Upper lobe of right lung (tissue), 1 donor: ENCODE results near the gene VASN. TPM values are rescaled to one million over a fixed set of nuclear protein-coding genes. Genes with fewer than 3 reads are reported as not detected.

ENCODE experiments used
- ATAC-seq: fragments of 200-7000 bp; cut with Tn5 transposase; one replicate; pipeline ENCODE4 v1.9.1; 2020; ENCODE audit warnings: mild to moderate bottlenecking, moderate library complexity
- DNase-seq: peaks from one replicate; pipeline ENCODE4 v3.0.0-alpha.2; 2020
- H3K27ac ChIP-seq: fragments of 200-600 bp; one replicate; pipeline ENCODE4 v1.8.0; 2022
- H3K27me3 ChIP-seq: fragments of 200-600 bp; one replicate; pipeline ENCODE4 v1.8.0; 2022; ENCODE audit warnings: mild to moderate bottlenecking
- H3K36me3 ChIP-seq: fragments of 200-600 bp; one replicate; pipeline ENCODE4 v1.8.0; 2022
- H3K4me1 ChIP-seq: fragments of 200-600 bp; one replicate; pipeline ENCODE4 v1.8.0; 2022
- H3K4me3 ChIP-seq: fragments of 200-600 bp; one replicate; pipeline ENCODE4 v1.8.0; 2022; ENCODE audit warnings: mild to moderate bottlenecking
- H3K9me3 ChIP-seq: fragments of 200-600 bp; one replicate; pipeline ENCODE4 v1.8.0; 2022
- CTCF ChIP-seq: fragments of 200-600 bp; IDR thresholded peaks from one replicate; pipeline ENCODE4 v1.8.0; 2022; ENCODE audit warnings: antibody characterized with exemption
- intact Hi-C: fragments of 100-400 bp; cut with DNase I; formaldehyde crosslinking; loops from one replicate; pipeline ENCODE4 v1.11.0; 2022
- total RNA-seq: library from RNA; stranded (reverse); fragmentation: NEBNext Ultra II Directional; extraction: Animal tissue kit (Norgen Biotek cat#: 25700); gene quantifications from one replicate; pipeline ENCODE4 v1.2.1, GENCODE V29; 2021
- donor health status: DM: no; HTN: yes; CAD: no; lungs with severe emphysema.

The VASN gene
- total RNA-seq, 1 donor from 2014 or later: 20.3 TPM

- H3K9me3 ChIP-seq: no peaks in the 10 kb centered on the region
- H3K4me1 ChIP-seq: peaks cover 38% of the 10 kb centered on the region
- ATAC-seq (no peak), DNase-seq (no peak)
- no peaks in the 10 kb centered on the region for H3K27me3 ChIP-seq
- H3K27ac ChIP-seq: no peak overlapping the region
- intact Hi-C loops: no loop called here
- H3K36me3 ChIP-seq: peaks cover 63% of the 10 kb centered on the region
- TF ChIP-seq CTCF: no peak
- H3K4me3 ChIP-seq: no peak overlapping the region
Observed at GRCh38 chr16:4407543-4408322, 36.1 kb downstream of the VASN start.

DNA sequence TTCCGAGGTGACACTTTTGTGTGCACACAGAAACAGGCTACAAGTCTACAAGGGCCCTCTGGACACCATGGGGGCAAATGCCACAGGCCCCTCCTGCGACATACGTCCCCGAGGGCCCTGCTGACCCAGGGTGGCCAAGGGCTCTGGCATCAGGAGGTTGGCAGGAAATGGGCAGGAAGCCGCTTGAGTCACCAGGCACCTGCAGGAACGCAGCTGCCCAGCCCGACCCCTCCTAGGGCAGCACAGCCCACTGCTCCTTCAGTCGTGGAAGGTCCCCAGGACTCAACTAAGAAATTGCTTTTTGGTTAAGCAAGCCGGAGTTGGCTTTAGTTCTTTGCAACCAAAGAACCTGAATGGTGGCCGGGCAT lies 36.7 kb downstream of the VASN start:
- Histone ChIP-seq H3K9me3 (no peaks in the 10 kb centered on the region), H3K27me3 (no peaks in the 10 kb centered on the region), H3K27ac (no peak overlapping the region), H3K36me3 (peaks cover 59% of the 10 kb centered on the region), H3K4me1 (peaks cover 38% of the 10 kb centered on the region), H3K4me3 (no peak overlapping the region)
- DNase-seq (no peak), ATAC-seq (no peak)
- TF ChIP-seq CTCF: no peak
- intact Hi-C loops: no loop called here

DNA sequence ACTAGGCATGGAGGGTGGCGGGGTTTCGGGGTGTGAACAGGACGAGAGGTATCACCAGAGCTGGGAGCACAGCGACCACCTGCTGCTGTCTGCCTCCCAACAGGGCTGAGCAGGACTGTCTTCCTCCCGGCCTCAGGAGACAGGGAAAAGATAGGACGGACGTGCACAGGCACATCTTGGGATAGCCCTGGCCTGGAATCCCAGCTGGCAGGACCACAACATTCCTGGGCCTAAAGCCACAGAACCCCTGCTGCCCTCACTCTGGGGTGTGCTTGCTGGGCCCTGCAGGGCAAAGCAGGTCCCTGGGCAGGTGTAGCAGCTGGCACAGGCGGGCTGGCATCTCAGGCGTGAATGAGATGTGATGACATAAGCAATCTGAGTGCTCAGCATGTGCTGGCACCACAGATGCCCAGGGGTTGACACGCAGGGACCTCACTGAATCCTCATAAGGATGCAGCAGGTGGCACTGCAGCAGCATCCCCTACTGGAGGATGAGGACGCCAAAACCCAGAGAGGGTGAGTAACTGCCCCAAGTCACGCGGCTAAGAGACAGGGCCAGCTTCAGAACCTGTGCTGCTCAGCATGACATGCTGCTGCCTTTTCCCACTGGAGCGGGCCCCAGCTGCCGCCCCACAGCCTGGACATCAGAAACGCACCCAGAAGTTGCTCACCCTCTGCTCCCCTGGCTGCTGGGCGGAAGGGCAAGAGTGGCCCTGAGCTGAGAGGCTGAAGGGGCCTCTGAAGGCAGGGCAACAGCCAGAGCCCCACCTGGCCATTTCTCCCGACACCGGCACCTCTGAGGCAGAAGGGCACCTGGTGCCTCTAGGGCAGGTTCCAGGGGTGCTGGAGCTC lies 37.7 kb downstream of the VASN start:
- Histone ChIP-seq H3K4me1 (peaks cover 38% of the 10 kb centered on the region), H3K27me3 (no peaks in the 10 kb centered on the region), H3K36me3 (peaks cover 54% of the 10 kb centered on the region), H3K27ac (no peak overlapping the region), H3K4me3 (no peak overlapping the region), H3K9me3 (no peaks in the 10 kb centered on the region)
- DNase-seq (no peak), ATAC-seq (no peak)
- intact Hi-C loops: no loop called here
- no peak for TF ChIP-seq CTCF

- H3K36me3 ChIP-seq: peaks cover 44% of the 10 kb centered on the region
- intact Hi-C loops: no loop called here
- H3K27ac ChIP-seq: peak overlapping the region; percentile 53
- H3K9me3 ChIP-seq: no peaks in the 10 kb centered on the region
- H3K27me3 ChIP-seq: no peaks in the 10 kb centered on the region
- DNase-seq (no peak), ATAC-seq (no peak)
- no peak overlapping the region for H3K4me3 ChIP-seq
- peaks cover 50% of the 10 kb centered on the region for H3K4me1 ChIP-seq
- TF ChIP-seq CTCF: no peak
Observed at GRCh38 chr16:4410335-4411075, 38.9 kb downstream of the VASN start.

DNA sequence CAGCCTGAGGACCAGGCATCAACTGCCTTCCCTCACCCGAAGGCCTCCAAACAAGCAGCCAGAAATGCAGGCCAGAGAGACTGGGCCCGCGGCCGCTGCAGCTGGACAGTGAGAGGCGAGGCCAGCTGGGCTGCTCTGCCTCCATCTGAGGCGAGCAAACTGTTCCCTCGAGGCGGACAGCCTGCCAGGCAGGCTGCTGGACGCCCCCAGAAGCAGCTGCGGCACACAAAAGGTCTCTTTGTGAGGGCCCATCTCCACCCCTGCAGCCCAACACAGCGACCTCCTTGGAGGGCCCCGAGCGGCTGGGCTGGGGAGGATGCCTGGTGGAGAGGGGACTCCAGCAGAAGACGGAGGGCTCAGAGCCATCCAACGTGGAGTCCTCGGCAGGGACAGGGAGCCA lies 40.0 kb downstream of the VASN start:
- DNase-seq: peak; percentile 66
- intact Hi-C loops: no loop called here

More for the DNA sequence above, 40.0 kb downstream of the VASN start:
- no peaks in the 10 kb centered on the region for H3K27me3 ChIP-seq
- no peak for ATAC-seq
- H3K4me1 ChIP-seq: peaks cover 50% of the 10 kb centered on the region
- peaks cover 32% of the 10 kb centered on the region for H3K36me3 ChIP-seq
- TF ChIP-seq CTCF: no peak
- H3K9me3 ChIP-seq: no peaks in the 10 kb centered on the region
- H3K27ac ChIP-seq: peak overlapping the region; percentile 53
- no peak overlapping the region for H3K4me3 ChIP-seq
